ENCODE data around the gene PNMA1.
A peak's percentile ranks its signal among the peaks of the same experiment; 100 is the strongest.

Gene PNMA1

GRCh38 chr14:73749706-73750530 lies 35.7 kb upstream of the PNMA1 start:
- DNase-seq: peak; percentile 30

- DNase-seq: no peak
Observed at GRCh38 chr14:73748858-73749357, 34.7 kb upstream of the PNMA1 start.

- no peak for DNase-seq
Observed at GRCh38 chr14:73747379-73748211, 33.4 kb upstream of the PNMA1 start.

- DNase-seq: peak; percentile 82
Observed at GRCh38 chr14:73746520-73747378, 32.6 kb upstream of the PNMA1 start.

GRCh38 chr14:73745571-73746519 lies 31.7 kb upstream of the PNMA1 start:
- DNase-seq: no peak

- DNase-seq: no peak
Observed at GRCh38 chr14:73744874-73745529, 30.8 kb upstream of the PNMA1 start.

- no peak for DNase-seq
Observed at GRCh38 chr14:73744175-73744867, 30.1 kb upstream of the PNMA1 start.

GRCh38 chr14:73743431-73743931 lies 29.3 kb upstream of the PNMA1 start:
- DNase-seq: no peak

- DNase-seq: no peak
Observed at GRCh38 chr14:73742520-73743238, 28.5 kb upstream of the PNMA1 start.

GRCh38 chr14:73741876-73742519 lies 27.8 kb upstream of the PNMA1 start:
- DNase-seq: no peak

- DNase-seq: no peak
Observed at GRCh38 chr14:73741386-73741875, 27.2 kb upstream of the PNMA1 start.

- no peak for DNase-seq
Observed at GRCh38 chr14:73740618-73741326, 26.6 kb upstream of the PNMA1 start.

- no peak for DNase-seq
Observed at GRCh38 chr14:73739899-73740617, 25.9 kb upstream of the PNMA1 start.

- no peak for DNase-seq
Observed at GRCh38 chr14:73739174-73739898, 25.2 kb upstream of the PNMA1 start.

GRCh38 chr14:73738518-73739173 lies 24.5 kb upstream of the PNMA1 start:
- DNase-seq: no peak

GRCh38 chr14:73736842-73737241 lies 22.7 kb upstream of the PNMA1 start:
- DNase-seq: no peak

Data from NCI-H2171 treated with DMSO at 0.1 percent for 48 hours (cell line).